Memory B cell (primary cell): ENCODE results near the gene RNF149.
"Not testable (repeated sequence)": the region's sequence is repeated elsewhere in the genome, so short reads cannot be mapped to it uniquely, and the experiment has no call there.

Experiments used
- ATAC-seq: fragments of 150-1000 bp; cut with Tn5 transposase; 2 replicates; pipeline ENCODE4 v1.10.0; 2021; ENCODE audit warnings: low read depth, mild to moderate bottlenecking, moderate library complexity
- DNase-seq, 2 donors: peaks; one replicate each; pipeline ENCODE4 v3.0.0; 2022; ENCODE audit warnings: low spot score in 2 of 2
- H3K27ac Mint-ChIP-seq: one replicate; pipeline ENCODE4 v1.8.0; 2022; ENCODE audit warnings: mild to moderate bottlenecking, moderate library complexity, mixed read lengths
- H3K27me3 Mint-ChIP-seq: one replicate; pipeline ENCODE4 v1.8.0; 2022; ENCODE audit warnings: mixed read lengths
- H3K36me3 Mint-ChIP-seq: one replicate; pipeline ENCODE4 v1.8.0; 2022; ENCODE audit warnings: mild to moderate bottlenecking, mixed read lengths
- H3K4me1 Mint-ChIP-seq: one replicate; pipeline ENCODE4 v1.8.0; 2022; ENCODE audit warnings: mixed read lengths
- H3K4me3 Mint-ChIP-seq: one replicate; pipeline ENCODE4 v1.8.0; 2022; ENCODE audit warnings: mild to moderate bottlenecking, moderate library complexity, mixed read lengths
- H3K9me3 Mint-ChIP-seq: one replicate; pipeline ENCODE4 v1.8.0; 2022; ENCODE audit warnings: mixed read lengths

The RNF149 gene, protein sequence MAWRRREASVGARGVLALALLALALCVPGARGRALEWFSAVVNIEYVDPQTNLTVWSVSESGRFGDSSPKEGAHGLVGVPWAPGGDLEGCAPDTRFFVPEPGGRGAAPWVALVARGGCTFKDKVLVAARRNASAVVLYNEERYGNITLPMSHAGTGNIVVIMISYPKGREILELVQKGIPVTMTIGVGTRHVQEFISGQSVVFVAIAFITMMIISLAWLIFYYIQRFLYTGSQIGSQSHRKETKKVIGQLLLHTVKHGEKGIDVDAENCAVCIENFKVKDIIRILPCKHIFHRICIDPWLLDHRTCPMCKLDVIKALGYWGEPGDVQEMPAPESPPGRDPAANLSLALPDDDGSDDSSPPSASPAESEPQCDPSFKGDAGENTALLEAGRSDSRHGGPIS

GRCh38 chr2:101308432-101309210 lies at the start of gene RNF149:
RNF149 (minus strand) TSS chr2:101308701; CDS start chr2:101308588, 113 bp downstream.
- peak within 1 kb of the TSS; percentile 95 for H3K4me3 Mint-ChIP-seq
- DNase-seq (peak; percentile 91 to 96), ATAC-seq (peak; percentile 71)
- H3K27me3 Mint-ChIP-seq, result no peaks in the 10 kb centered on the region
- H3K36me3 Mint-ChIP-seq, result peaks cover 4% of the 10 kb centered on the region
- H3K9me3 Mint-ChIP-seq, result no peaks in the 10 kb centered on the region
- peaks cover 32% of the 10 kb centered on the region for H3K4me1 Mint-ChIP-seq
- H3K27ac Mint-ChIP-seq, result peak within 1 kb of the TSS; percentile 95

DNA sequence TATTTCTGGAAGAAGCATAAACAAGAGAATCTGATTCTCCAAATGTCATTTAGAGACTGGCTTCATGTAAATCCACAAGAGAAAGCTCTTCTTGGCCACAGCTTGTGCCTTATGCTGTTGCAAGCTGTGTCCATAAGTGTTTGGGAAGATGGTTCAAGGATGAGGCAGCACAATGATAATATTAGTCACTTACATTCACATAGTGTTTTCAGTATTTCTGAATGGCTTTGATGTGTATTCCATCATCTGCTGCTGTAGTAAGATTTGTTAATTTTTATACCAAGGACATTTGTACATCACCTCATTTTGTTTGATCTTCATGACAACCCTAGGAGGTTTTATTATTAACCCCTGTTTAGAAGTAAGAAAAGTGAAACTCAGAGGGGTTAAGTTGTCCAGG lies 48.9 kb upstream of the RNF149 start:
- Mint-ChIP-seq H3K27me3 (peaks cover 3% of the 10 kb centered on the region), H3K4me1 (peaks cover 19% of the 10 kb centered on the region), H3K9me3 (no peaks in the 10 kb centered on the region), H3K4me3 (no peak overlapping the region), H3K36me3 (no peaks in the 10 kb centered on the region), H3K27ac (no peak overlapping the region)
- ATAC-seq (no peak), DNase-seq (no peak)

GRCh38 chr2:101356521-101356920 lies 48.0 kb upstream of the RNF149 start:
- Mint-ChIP-seq H3K4me3 (no peak overlapping the region), H3K27ac (no peak overlapping the region), H3K36me3 (no peaks in the 10 kb centered on the region), H3K27me3 (peaks cover 3% of the 10 kb centered on the region), H3K9me3 (no peaks in the 10 kb centered on the region), H3K4me1 (peaks cover 11% of the 10 kb centered on the region)
- no peak for ATAC-seq
- DNase-seq, result no peak

DNA sequence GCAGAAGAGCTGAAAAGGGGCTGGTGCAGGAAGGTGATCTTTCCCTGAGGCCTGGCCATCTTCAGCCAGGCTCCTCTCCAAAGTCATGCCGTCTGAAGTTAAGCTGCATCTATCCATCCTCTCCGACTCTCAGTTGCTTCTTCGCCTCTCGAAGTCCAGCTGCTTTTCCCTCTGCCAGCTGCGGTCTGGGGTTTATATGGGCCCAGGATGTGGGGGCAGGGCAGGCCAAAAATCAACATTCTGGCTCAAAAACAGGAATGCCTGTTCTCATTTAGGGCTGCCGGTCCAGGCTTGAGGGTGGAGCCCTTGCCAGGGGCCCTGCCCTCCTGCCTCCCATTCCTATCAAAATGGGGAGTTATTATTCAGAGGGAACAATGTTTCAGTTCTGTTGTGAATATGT lies 47.6 kb upstream of the RNF149 start:
- no peaks in the 10 kb centered on the region for H3K36me3 Mint-ChIP-seq
- no peak for DNase-seq
- no peaks in the 10 kb centered on the region for H3K9me3 Mint-ChIP-seq
- H3K27ac Mint-ChIP-seq, result no peak overlapping the region
- no peak for ATAC-seq
- H3K27me3 Mint-ChIP-seq, result peaks cover 3% of the 10 kb centered on the region
- no peak overlapping the region for H3K4me3 Mint-ChIP-seq
- peaks cover 6% of the 10 kb centered on the region for H3K4me1 Mint-ChIP-seq

- Mint-ChIP-seq H3K4me3 (no peak overlapping the region), H3K27ac (no peak overlapping the region), H3K36me3 (no peaks in the 10 kb centered on the region), H3K9me3 (no peaks in the 10 kb centered on the region), H3K4me1 (peaks cover 5% of the 10 kb centered on the region), H3K27me3 (peaks cover 3% of the 10 kb centered on the region)
- no peak for ATAC-seq
- DNase-seq, result no peak
Observed at GRCh38 chr2:101355401-101356054, 47.0 kb upstream of the RNF149 start.

GRCh38 chr2:101354420-101355311 lies 46.2 kb upstream of the RNF149 start:
- Mint-ChIP-seq H3K4me1 (peaks cover 5% of the 10 kb centered on the region), H3K27ac (no peak overlapping the region)

DNA sequence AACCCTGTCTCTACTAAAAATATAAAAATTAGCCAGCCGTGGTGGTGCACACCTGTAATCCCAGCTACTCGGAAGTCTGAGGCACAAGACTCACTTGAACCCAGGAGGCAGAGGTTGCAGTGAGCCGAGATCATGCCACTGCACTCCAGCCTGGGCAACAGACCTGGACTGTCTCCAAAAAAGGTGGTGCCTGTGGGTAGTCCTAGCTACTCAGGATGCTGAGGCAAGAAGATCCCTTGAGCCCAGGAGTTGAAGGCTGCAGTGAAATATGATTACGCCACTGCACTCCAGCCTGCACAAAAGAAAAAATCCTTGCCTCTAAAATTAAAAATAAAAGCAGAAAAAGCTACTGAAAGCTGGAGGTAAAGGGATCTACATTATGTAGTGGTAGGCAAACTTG lies 44.1 kb upstream of the RNF149 start:
- not testable (repeated sequence) for H3K9me3 Mint-ChIP-seq, H3K4me1 Mint-ChIP-seq, H3K27me3 Mint-ChIP-seq, H3K4me3 Mint-ChIP-seq, H3K27ac Mint-ChIP-seq, ATAC-seq, H3K36me3 Mint-ChIP-seq, DNase-seq

More at GRCh38 chr2:101354420-101355311, 46.2 kb upstream of the RNF149 start:
- H3K27me3 Mint-ChIP-seq, result peaks cover 3% of the 10 kb centered on the region
- no peaks in the 10 kb centered on the region for H3K36me3 Mint-ChIP-seq
- no peak overlapping the region for H3K4me3 Mint-ChIP-seq
- no peaks in the 10 kb centered on the region for H3K9me3 Mint-ChIP-seq
- no peak for ATAC-seq
- no peak for DNase-seq

DNA sequence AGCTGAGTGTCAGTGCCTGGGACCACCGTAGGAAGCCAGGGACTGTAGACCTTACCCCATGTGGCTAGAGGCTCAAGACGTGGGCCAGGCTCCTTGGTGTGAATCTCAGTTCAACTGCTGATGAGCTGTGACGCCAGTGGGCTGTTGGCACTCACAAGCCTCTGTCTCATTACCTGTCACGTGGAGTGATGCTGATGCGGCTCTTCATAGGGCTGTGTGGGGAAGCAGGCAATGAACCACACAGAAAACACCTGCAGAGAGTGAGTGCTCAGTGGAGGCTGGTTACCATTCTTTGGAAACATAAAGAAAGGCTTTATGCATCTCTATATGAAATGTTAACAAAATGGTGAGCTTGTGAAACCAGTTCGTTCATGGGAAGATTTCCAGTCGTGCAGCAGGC lies 42.7 kb upstream of the RNF149 start:
- peaks cover 8% of the 10 kb centered on the region for H3K4me1 Mint-ChIP-seq
- no peaks in the 10 kb centered on the region for H3K9me3 Mint-ChIP-seq
- peaks cover 3% of the 10 kb centered on the region for H3K27me3 Mint-ChIP-seq
- H3K27ac Mint-ChIP-seq, result no peak overlapping the region
- no peak for ATAC-seq
- no peak for DNase-seq
- H3K36me3 Mint-ChIP-seq, result no peaks in the 10 kb centered on the region
- H3K4me3 Mint-ChIP-seq, result no peak overlapping the region

GRCh38 chr2:101349893-101350662 lies 41.6 kb upstream of the RNF149 start:
- peaks cover 8% of the 10 kb centered on the region for H3K4me1 Mint-ChIP-seq
- no peak overlapping the region for H3K4me3 Mint-ChIP-seq
- H3K9me3 Mint-ChIP-seq, result no peaks in the 10 kb centered on the region
- H3K27ac Mint-ChIP-seq, result no peak overlapping the region
- H3K27me3 Mint-ChIP-seq, result peaks cover 3% of the 10 kb centered on the region
- H3K36me3 Mint-ChIP-seq, result no peaks in the 10 kb centered on the region
- DNase-seq (no peak), ATAC-seq (peak; percentile 53)

DNA sequence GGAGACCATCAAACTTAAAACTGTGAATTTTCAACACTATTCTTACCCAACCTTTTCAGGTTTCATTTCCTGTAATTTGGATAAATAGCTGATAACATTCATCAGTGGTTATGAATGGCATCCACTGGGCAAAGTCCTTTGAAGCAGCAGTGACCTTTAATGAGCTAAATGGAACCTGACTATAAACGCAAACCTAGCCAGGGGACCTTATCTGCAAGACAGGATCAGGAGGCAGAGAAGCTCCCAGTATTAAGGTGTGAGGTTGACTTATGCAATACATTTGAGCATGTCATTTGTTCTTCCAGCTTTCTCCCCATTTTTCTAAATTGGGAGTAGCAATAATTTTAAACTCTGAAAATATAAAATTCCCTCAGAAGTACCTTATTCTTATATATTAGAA lies 40.4 kb upstream of the RNF149 start:
- DNase-seq (no peak), ATAC-seq (no peak)
- no peaks in the 10 kb centered on the region for H3K9me3 Mint-ChIP-seq
- H3K27ac Mint-ChIP-seq, result no peak overlapping the region
- peaks cover 8% of the 10 kb centered on the region for H3K4me1 Mint-ChIP-seq
- no peak overlapping the region for H3K4me3 Mint-ChIP-seq
- no peaks in the 10 kb centered on the region for H3K27me3 Mint-ChIP-seq
- H3K36me3 Mint-ChIP-seq, result no peaks in the 10 kb centered on the region

DNA sequence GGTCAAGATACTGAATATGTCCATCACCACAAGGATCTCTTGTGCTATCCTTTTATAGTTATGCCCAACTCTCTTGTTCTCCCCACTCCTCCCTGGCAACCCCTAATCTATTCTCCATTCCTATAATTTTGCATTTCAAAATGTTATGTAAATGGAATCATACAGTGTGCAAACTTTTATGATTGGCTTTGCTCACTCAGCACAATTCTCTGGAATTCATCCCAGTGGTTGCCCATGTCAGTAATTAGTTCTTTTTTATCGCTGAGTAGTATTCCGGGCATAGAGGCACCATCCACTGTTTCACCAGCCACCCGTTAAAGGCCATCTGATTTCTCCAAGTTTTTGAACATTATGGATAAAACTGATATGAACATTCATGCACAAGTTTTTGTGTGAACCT lies 38.4 kb upstream of the RNF149 start:
- H3K27ac Mint-ChIP-seq, result no peak overlapping the region
- DNase-seq (no peak), ATAC-seq (no peak)
- no peaks in the 10 kb centered on the region for H3K9me3 Mint-ChIP-seq
- peaks cover 10% of the 10 kb centered on the region for H3K4me1 Mint-ChIP-seq
- no peaks in the 10 kb centered on the region for H3K27me3 Mint-ChIP-seq
- H3K4me3 Mint-ChIP-seq, result no peak overlapping the region
- no peaks in the 10 kb centered on the region for H3K36me3 Mint-ChIP-seq

- Mint-ChIP-seq H3K4me1 (peaks cover 13% of the 10 kb centered on the region), H3K9me3 (no peaks in the 10 kb centered on the region), H3K27ac (no peak overlapping the region), H3K27me3 (no peaks in the 10 kb centered on the region), H3K36me3 (no peaks in the 10 kb centered on the region), H3K4me3 (no peak overlapping the region)
- ATAC-seq (no peak), DNase-seq (no peak)
Observed at GRCh38 chr2:101344137-101344536, 35.6 kb upstream of the RNF149 start.

- DNase-seq (no peak), ATAC-seq (no peak)
- Mint-ChIP-seq H3K27ac (no peak overlapping the region), H3K4me1 (peaks cover 10% of the 10 kb centered on the region), H3K4me3 (no peak overlapping the region), H3K36me3 (no peaks in the 10 kb centered on the region), H3K27me3 (peaks cover 2% of the 10 kb centered on the region), H3K9me3 (no peaks in the 10 kb centered on the region)
Observed at GRCh38 chr2:101342625-101343008, 34.1 kb upstream of the RNF149 start.
